NCI-H345 treated with DMSO at 0.1 percent for 48 hours (cell line): ENCODE measurements around the gene ABCA2.
"Not testable (repeated sequence)": the region's sequence is repeated elsewhere in the genome, so short reads cannot be mapped to it uniquely, and the experiment has no call there.

Source experiments
- DNase-seq: peaks from one replicate; lab custom pipeline; 2025; ENCODE audit not compliant: unreplicated experiment; lab: John Stamatoyannopoulos, UW

The ABCA2 gene

GRCh38 chr9:137063311-137064026 lies 35.4 kb upstream of the ABCA2 start:
- no peak for DNase-seq

DNA sequence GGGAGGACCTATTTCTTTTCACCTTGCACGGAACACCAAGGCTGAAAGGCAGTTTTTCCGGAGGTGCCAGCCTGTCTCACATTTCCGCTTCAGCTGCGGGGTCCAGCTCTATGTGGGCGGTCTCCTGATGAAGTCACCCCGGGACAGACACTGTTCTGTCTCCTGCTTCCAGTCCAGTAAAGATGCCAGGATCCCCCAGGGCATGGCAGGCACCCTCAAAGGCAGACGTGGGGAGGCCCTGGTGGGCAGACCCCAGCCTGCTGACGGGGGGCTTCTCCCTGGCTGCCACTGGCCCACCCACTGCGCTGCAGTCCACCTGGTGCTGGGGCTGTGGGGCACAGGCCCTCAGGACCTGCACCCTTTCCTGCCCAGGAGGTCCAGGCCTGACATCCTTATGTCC lies 34.8 kb upstream of the ABCA2 start:
- DNase-seq = not testable (repeated sequence)

GRCh38 chr9:137062384-137062783 lies 34.3 kb upstream of the ABCA2 start:
- no peak for DNase-seq

- peak; percentile 66 for DNase-seq
Observed at GRCh38 chr9:137058521-137059234, 30.6 kb upstream of the ABCA2 start.

DNA sequence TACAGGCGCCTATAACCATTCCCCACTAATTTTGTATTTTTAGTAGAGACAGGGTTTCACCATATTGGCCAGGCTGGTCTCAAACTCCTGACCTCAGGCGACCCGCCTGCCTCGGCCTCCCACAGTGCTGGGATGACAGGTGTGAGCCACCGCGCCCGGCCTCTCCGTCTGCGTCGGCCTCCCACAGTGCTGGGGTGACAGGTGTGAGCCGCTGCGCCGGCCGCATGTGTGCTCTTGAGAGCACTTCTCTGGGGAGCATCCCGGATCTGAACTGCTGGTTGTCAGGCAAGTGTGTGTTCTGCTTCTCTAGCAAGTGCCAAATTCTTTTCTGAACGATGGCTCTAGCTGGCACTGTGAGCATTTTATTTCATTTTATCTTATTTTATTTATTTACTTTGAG lies 29.5 kb upstream of the ABCA2 start:
- DNase-seq = peak; percentile 90

DNA sequence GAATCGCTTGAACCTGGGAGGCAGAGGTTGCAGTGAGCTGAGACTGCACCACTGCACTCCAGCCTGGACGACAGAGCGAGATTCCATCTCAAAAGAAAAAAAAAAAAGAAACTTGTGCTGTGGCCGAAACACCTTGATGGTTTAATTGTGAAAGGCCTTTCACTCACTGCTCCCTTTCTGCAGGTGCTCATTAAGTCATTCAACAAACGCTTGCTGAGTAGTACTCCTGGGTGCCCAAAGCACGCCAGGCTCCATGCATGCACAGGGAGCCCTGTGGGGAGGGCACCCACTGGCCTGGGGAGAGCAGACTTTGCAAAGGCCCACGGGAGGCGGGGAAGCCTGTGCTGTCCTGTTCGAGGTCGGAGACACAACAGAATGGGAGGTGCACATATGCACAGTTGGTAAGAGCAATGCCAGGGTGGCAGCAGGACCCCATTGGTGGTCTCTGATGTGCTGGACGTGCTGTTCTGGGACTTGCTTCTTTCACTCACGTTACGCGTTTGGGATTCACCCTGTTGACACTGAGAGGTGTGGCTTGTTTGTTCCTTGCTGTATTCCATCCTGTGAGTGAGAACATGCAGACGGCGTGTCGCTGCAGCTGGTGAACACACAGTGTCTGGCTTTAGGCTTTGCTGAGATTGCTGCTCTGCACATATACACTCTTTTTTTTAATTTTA lies 28.8 kb upstream of the ABCA2 start:
- DNase-seq = peak; percentile 74

- DNase-seq = peak; percentile 49
Observed at GRCh38 chr9:137055385-137056364, 27.6 kb upstream of the ABCA2 start.

DNA sequence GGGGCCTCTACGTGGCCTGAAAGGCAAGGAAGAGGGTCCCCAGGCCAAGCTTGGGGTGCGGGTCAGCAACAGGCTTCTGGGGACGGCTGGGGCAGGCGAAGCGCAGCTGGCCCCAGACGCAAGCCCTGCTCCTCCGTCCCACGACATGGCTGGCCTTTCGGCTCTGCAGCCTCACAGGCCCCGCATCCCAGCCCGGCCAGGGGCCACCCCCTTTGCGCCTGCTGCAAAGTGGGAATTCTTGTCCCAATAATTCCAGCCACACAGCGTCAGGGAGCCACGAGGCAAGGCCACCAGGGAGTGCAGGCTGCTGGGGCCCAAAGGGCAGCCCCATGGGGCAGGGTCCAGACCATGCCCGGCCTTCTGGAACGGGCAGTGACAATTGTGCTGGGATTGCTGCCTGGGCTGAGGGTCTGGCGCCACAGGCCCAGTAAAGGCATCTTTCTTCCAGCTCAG lies 26.9 kb upstream of the ABCA2 start:
- no peak for DNase-seq

GRCh38 chr9:137053944-137054931 lies 26.2 kb upstream of the ABCA2 start, which contains the start of gene ENTPD2:
ENTPD2 (minus strand) TSS chr9:137054061; CDS start chr9:137053997, 64 bp downstream.
- peak; percentile 38 for DNase-seq

- no peak for DNase-seq
Observed at GRCh38 chr9:137052998-137053943, 25.2 kb upstream of the ABCA2 start.

- no peak for DNase-seq
Observed at GRCh38 chr9:137052293-137052692, 24.3 kb upstream of the ABCA2 start.

- DNase-seq = no peak
Observed at GRCh38 chr9:137051145-137051724, 23.2 kb upstream of the ABCA2 start.

- DNase-seq = no peak
Observed at GRCh38 chr9:137050570-137050969, 22.5 kb upstream of the ABCA2 start.

GRCh38 chr9:137049544-137050449 lies 21.8 kb upstream of the ABCA2 start:
- DNase-seq = peak; percentile 43

GRCh38 chr9:137048655-137049543 lies 20.9 kb upstream of the ABCA2 start:
- no peak for DNase-seq
